Hindlimb muscle (tissue), 1 donor: Measurements from ENCODE around the gene EEF1AKMT4. TPM values are rescaled to one million over a fixed set of nuclear protein-coding genes. Genes with fewer than 3 reads are reported as not detected.

Experiments used
- DNase-seq: peaks from one replicate; pipeline ENCODE4 v3.0.0-alpha.2; 2013
- polyA plus RNA-seq: library from polyadenylated mRNA; unstranded; fragments of 120-200 nt; gene quantifications from one replicate; pipeline ENCODE4 v1.2.1, GENCODE V29; 2013; ENCODE audit not compliant: insufficient read length

The EEF1AKMT4 gene
- polyA plus RNA-seq, result 1.0 TPM

DNA sequence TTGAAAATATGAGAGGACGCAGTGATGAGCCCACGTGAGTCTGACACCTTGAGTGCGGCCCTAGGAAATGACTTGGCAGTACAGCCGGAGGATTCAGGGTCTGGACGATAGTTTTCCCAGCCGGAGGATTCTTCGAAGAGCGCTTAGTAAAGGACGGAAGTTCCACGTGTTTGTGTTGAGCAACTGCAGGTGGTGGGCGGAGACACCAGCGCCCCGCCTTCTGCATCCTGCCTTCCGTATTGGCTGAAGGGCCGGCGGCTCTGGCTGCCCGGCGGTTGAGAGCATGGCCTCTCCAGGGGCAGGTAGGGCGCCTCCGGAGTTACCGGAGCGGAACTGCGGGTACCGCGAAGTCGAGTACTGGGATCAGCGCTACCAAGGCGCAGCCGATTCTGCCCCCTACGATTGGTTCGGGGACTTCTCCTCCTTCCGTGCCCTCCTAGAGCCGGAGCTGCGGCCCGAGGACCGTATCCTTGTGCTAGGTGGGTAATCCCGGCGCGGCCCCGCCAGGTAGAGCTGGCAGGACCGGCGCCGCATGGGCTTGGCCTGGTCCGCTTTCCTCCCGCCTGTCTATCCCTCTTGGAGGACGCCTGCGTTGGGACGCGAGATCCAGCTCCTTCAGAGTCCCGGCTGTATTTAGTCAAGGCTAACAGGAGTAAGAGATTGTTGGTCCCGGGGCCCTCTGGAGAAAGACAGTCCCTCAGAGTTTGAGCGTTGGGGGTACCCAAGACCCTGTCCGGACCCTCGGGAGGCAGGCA, at the start of gene EEF1AKMT4:
Gene EEF1AKMT4 (plus strand): TSS at position 261 of the 755 bp plus-strand sequence. CDS start 23 bp downstream, at position 284.
- peak; percentile 94 for DNase-seq

DNA sequence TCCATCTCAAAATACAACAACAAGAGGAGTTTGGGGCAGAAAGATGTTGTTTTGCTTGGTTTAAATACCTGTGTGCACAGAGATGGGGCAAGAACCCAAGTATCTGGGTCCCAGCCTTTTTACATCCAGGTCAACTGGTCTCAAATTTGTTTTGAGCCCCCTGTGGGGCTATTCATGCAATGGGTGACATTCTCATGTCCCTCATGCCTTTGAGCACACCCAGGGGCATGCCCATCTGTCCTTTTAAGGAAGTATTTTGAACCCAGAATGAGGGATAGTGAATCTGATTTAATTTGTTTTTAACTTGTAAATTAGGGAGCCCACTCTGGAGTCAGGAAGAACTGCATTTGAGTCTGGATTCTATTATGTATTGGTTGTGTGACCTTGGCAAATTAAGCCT, 48.6 kb upstream of the EEF1AKMT4 start:
- DNase-seq, result no peak

DNA sequence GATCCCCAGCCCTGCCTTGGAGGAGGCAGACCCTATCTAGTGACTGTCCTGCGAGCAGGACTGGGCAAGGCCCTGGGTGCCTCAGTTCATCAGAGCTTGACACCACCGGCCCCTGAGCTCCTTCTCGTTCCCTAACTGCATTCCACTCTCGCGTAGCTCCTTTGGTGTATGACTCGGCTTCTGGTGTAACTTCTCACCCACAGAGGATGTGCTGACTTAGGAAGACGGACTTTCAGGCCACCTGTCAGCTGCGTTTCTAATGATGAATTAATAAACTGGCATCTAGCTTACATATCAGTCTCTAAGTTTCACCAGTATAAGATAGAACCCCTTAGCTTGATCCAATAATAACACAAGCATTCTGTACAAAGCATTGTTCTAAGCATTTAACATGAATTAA, 45.9 kb upstream of the EEF1AKMT4 start:
- no peak for DNase-seq

DNA sequence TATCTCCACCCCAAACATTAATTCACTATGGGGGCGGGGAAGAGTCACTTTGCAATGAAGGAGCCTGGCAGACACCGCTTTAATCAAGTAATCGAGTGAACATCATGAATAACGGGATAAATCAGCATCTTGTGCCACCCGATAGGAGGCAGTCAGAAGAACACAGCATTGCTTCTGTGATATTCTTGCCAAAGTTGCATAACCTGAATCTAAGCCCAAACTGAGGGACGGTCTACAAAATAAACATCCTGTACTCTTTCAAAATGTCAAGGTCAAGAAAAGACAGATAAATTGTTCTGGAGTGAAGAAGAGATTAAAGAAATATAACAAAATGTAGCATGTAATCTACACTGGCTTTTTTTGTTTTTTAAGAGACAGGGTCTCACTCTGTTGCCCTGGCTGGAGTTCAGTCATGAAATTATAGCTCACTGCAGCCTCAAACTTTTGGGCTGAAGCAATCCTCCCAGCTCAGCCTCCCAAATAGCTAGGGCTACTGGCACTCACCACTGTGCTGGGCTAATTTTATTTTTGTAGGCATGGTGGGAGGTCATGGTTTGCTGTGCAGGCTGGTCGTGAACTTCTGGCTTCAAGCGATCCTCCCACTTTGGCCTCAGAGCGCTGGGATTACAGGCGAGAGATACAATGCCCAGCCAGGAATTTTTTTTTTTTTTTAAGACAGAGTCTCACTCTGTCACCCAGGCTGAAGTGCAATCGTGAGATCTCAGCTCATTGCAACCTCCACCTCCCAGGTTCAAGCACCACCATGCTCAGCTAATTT, 40.1 kb upstream of the EEF1AKMT4 start:
- DNase-seq, result no peak

DNA sequence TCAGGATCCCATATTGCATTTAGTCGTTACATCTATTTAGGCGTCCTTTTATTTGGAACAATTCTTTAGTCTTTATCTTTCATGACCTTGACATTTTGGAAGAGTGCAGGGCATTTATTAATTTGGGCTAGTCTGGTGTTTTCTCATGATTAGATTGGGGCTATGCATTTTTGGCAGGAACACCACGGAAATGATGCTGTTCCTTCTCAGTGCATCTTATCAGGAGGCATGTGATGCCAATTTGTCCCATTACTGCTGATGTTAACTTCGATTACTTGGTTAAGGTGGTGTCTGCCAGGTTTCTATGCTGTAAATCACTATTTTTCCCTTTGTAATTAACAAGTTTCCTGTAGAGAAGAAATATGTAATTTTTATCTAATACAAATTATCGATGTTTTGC, 38.2 kb upstream of the EEF1AKMT4 start:
- DNase-seq, result no peak

DNA sequence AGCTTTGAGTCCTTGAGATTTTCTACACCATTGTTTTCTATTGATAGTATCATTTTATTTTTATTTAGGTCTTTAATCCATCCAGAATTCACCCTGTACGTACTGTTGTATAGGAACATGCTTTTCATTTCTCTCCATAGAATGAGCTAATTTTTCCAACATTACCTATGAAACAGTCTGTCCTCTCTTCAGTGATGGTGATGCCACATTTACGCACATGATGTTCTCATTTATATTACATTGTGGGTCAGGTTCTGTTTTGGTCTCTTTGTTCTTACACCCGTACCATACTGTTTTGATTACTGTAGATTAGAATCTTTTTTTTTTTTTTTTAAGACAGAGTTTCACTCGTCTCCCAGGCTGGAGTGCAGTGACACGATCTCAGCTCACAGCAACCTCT, 37.8 kb upstream of the EEF1AKMT4 start:
- no peak for DNase-seq

DNA sequence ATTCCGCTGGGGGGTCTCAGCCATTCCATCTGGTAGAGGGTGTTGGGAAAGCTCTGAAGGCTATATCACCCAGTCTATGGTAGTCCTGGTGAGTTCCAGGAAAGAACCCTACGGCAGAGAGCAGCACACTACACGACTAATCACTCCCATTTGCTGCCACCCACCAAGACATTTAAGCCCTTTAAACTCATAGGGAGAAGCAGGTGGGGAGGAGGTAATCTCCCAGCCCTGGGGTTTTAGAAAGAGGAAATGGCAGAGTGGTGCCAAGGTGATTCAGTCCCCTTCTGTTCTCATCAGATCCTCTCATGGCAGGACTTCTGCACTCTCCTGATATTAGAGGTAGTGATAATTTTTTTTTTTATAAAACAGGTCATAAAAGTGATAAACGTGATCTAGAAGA, 30.7 kb upstream of the EEF1AKMT4 start:
- no peak for DNase-seq

DNA sequence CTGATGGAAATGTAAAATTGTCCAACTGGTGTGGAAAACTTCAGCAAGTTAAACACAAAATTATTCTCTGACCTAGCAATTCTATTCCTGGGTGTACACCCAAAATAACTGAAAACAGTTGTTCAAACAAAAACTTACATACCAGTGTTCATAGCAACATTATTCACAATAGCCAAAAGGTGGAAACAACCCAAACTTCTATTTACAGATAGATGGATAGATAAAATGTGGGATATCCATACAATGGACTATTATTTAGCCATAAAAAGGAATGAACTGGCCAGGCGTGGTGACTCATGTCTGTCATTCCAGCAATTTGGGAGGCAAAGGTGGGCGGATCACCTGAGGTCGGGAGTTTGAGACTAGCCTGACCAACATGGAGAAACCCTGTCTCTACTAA, 27.0 kb upstream of the EEF1AKMT4 start:
- DNase-seq, result no peak

DNA sequence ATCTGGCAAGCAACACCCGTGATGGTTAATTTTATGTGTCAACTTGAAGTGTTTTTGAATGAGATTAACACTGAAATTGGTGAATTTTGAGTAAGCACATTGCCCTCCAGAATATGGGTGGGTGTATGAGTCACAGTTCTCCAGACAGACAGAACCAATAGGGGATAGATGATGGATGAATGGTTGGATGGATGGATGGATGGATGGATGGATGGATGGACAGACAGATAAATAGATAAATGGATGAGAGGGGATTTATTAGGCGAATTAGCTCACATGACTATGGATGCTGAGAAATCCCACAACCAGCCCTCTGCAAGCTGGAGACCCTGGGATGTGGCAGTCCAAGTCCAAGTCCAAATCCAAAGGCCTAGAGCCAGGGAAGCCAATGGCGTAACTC, 25.5 kb upstream of the EEF1AKMT4 start:
- DNase-seq, result no peak

DNA sequence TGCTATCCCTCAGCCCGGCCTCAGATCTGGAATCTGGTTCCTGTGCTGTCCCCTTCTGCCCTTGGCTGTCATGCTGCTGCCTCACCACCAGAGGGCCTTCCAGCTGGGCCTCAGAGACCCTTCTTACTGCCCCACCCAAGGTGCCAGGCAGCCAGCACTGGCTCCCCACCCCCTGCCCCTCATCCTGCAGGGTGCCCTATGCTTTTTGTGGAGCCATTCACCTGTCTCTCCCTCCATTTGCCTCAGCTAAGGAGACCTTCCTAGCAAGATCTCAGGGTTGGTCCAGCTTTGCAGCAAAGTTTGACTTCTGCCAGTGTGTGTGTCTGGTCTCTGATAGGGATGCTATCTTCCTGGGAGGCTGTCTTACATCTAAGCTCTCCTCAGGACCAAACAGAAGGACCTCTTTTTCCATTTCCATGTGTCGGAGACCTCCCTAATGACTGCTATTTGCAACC, 22.0 kb upstream of the EEF1AKMT4 start:
- DNase-seq, result no peak

DNA sequence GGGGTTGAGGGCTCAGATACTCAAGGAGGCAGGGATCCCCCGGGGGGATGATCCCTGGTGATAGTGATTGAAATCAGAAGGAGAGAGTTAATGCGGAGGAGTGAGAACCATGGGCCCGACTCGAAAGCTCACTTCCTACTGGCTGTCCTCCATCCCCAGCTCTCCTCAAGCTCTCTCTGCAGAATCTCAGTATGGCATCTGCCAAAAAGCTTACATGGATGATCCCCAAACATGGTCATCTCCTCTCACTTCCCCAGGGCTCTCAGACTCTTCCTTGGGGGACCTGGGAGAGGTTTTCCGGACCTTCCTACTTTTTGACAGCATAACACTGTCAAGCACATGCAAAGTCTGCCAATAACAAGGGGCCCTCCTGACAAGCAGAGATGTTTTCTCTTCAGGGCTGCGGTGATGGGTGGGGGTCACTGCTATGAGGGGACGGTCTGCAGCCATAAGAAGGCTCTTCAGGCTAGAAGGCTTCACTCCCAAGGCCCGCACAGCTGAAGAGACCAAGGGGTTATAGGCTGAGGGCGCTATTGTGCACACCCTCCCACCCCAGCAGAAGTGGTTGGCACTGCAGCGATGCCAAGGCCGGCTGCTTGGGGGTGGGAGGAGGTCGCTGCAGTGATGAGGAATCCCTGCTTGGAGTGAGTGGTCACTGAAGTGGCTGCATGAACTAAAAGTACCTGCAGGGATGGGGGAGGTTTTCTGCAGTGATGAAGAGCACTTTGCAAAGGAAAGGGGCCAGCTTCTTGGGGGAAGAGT, 20.9 kb upstream of the EEF1AKMT4 start:
- DNase-seq, result no peak

DNA sequence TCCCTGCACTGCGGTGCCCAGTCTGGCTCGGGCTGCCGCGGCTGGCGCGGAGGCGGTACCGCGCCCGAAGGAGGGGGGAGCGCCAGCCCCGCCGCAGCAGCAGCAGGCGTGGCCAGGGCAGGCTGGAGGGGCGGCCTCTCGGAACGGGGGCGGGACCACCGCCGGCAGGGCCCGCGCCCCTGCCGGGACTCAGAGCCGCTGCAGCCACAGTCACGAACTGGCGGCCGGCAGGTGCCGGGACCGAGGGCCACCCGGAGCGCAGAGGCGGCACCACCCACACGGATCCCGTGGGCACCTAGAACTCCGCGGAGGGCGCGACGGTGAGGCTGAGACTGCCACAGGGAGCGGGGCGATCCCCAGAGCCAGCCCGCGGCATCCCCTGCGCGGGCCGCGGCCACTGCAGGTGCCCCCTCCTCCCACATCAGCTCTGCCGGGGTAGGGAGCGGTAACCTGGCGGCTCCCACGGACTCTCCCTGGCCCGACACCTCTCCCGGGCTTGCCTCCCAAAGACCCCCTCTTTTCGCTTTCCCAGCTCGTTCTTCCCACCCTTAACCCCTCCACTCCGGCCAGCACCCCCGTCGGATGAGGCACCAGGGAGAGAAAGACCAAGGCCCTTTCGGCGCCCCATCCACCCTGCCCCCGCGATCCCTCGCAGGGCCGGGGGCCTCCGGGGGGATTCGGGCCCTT, 19.9 kb upstream of the EEF1AKMT4 start, which contains the start of gene VWA5B2:
Gene VWA5B2 (plus strand): TSS at position 192 of the 687 bp plus-strand sequence. CDS start 944 bp downstream, outside the sequence.
- DNase-seq, result peak; percentile 27

DNA sequence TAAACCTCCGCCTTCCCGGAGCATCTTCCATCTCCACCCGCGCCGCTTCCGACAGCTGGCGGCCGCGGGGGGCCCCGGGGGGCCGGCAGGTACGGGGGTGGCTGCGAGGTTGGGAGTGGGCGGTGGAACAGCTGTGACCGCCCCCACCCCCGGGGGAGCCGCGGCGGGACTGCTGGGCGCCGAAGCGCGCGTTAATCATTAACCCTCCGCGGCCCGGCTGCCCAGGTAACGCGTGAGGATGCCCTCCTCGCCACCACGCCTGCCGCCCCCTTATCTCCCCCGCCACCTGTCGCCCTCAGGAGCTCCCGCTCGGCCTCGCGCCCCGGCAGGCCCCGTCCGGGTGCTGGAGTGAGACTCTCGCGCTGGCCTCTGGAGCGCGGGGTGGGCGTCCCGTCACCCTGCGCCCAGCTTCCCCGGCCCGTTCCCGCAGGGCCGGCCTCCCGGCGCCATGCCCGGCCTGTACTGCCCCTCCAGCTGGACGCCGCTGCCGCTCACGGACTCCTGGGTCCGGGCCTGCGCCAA, 19.3 kb upstream of the EEF1AKMT4 start:
- no peak for DNase-seq

DNA sequence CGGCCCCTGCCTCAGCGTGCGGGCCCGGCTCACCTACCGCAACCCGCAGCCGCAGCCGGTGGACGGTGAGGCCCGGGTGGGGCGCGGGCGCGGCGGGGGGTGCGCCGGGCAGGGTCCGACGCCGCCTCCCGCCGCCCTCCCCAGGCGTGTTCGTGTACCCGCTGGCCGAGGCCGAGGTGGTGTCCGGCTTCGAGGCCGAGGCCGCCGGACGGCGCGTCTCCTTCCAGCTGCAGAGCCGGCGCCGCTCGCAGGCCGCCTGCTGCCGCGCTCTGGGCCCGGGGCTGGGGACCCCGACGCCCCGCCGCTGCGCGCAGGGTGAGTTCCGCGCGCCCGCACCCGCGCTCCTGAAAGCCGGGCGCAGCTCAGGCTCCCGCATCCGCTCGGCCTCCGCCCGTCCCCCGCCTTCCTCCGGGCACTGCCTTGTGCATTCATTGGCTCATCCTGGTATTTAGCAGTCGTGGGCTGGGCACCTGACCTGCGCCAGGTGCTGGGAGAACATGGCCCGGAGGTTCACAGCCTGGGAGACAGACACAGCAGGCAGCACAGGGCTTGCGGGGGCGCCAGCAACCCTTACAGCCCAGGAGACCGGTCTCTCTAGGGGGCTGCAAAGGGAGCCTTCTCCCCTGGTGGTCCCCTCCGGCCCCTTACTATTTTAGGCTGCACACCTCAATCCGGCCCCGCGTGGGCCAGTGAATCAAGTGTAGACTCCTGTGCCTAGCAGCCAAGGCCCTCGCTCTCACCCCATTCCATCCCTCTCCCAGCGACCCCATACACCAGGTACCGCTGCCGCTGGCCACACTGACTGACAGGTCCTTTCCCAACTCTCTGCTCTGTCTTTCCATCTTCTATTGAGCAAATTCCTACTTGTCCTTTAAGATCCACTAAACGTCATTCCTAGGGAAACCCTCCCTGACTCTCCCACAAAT, 18.6 kb upstream of the EEF1AKMT4 start:
- DNase-seq, result no peak

DNA sequence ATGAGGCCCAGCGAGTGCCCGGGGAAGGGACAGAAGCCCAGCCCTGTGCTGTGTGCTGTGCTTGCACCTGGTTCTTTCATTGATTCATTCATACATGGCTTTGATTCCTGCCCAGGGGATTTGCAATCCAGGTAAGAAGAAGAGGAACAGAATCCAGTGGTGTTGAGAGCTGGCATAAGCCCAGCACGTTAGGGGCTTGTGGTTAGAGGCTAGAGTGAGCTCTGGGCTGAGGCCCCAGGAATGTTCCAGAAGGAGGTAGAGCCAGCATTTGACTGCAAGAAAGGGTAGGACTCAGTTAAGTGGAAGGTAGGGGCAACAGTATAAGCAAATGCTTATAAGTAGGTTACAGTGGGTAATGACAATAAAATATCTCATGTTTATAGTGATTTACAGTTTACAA, 17.8 kb upstream of the EEF1AKMT4 start:
- no peak for DNase-seq

DNA sequence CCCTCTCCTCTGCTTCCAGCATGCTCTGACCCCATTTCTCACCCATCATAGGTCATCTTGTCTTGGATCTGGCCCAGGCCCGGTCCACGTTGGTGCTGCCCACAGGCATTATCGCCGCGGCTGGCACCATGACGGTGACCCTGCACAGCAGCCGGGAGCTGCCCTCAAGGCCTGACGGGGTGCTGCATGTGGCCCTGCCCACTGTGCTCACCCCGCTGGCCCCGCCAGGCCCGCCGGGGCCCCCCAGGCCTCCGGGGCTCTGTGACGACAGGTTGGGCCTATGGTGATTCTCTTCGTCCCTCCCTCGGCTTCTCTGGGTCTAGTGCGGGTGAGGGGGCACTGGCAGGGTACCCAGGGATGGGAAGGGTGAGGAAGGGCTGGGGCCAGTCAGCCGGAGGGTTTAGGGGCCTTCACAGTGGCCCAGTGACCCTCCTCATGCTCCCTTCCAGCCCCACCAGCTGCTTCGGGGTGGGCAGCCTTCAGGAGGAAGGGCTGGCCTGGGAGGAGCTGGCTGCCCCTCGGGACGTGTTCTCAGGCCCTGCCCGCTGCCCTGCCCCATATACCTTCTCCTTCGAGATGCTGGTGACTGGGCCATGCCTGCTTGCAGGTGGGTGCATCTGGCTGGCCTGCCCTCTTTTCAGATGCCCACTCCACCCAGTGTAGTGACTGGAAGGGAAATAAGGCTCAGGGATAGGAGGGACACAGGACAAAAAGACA, 16.2 kb upstream of the EEF1AKMT4 start:
- no peak for DNase-seq

DNA sequence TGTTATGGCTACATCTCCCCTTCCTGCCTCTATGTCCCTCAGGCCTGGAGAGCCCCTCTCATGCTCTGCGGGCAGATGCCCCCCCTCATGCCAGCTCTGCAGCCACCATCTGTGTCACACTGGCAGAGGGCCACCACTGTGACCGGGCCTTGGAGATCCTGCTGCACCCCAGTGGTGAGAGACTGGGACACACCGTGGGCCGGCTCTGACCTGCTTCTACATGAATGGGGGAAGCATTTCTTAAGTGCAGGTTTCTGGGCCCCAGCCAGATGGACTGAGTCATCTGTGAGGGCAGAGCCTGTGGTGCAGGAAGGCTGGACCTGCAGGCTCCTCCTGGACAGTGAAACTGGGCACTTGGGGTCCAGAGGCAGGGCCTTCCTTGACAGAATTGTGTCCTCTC, 15.2 kb upstream of the EEF1AKMT4 start:
- no peak for DNase-seq

DNA sequence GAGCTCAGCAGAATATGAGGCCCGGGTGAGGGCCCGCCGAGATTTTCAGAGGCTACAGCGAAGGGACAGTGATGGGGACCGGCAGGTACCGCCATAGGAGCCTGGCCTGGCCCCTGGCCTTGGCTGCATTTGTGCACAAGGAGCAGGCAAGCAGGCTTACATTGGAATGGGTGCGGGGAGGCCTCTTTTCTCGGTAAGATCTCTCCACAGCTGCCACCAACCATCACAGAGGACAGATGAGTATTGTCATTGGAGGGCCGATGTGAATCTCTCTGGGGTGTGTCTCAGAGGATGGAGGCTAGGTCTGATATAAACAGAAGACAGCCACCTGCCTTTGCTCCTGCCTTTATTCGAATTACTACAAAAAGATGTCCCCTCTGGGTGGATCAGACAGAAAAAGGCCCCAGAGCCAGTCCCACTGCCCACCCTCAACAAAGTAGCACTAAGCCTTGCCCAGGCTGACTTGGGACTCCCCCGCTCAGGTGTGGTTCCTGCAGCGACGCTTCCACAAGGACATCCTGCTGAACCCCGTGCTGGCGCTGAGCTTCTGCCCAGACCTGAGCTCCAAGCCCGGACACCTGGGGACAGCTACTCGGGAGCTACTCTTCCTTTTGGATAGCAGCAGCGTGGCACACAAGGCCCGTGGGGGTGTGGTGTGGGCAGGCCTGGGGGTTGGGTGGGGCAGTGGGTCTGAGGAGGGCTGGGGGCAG, 14.6 kb upstream of the EEF1AKMT4 start:
- no peak for DNase-seq

DNA sequence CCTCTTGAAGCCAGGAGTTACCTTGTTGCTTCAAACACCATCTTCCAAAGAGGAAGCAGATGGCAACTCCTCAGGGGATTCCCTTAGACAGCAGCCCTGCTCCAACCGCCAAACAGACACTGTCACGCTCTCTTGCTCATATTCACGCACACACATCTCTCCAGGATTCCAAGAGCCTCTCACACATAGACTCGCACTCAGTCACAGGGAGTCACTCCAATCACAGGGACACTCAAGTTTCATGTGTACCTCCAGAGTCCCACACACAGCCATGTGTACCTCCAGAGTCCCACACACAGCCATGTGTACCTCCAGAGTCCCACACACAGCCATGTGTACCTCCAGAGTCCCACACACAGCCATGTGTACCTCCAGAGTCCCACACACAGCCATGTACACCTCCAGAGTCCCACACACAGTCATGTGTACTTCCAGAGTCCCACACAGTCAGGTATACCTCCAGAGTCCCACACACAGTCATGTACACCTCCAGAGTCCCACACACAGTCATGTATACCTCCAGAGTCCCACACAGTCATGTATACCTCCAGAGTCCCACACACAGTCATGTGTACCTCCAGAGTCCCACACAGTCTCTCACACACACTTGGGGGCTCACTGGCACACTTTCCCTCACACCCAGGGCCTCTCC, 14.0 kb upstream of the EEF1AKMT4 start:
- no peak for DNase-seq
